Endothelial cell of hepatic sinusoid (primary cell): ENCODE measurements around the gene SEPHS2.

Source experiments
- in situ Hi-C: cut with HindIII; loops from 2 replicates; pipeline ENCODE4 v1.10.0; 2017; ENCODE audit warnings: low sequenced_read_pairs

Gene SEPHS2

GRCh38 chr16:30434852-30435251 lies 10.8 kb downstream of the SEPHS2 start:
- in situ Hi-C loops: no loop called here

GRCh38 chr16:30430428-30430970 lies 15.2 kb downstream of the SEPHS2 start:
- in situ Hi-C loops: no loop called here

GRCh38 chr16:30429678-30430427 lies 15.8 kb downstream of the SEPHS2 start, which contains the start of gene DCTPP1:
Gene DCTPP1, minus strand, starts transcription at chr16:30430030. Its CDS starts 50 bp downstream, at chr16:30429980.
- in situ Hi-C loops: loop anchor here (10.0 kb wide), 1 partner anchor 85 kb away; no protein-coding TSS in a partner anchor

- in situ Hi-C loops: loop anchor here (10.0 kb wide), 1 partner anchor 85 kb away; no protein-coding TSS in a partner anchor
Measured at GRCh38 chr16:30429418-30429677, 16.3 kb downstream of the SEPHS2 start.

- in situ Hi-C loops: loop anchor here (10.0 kb wide), 1 partner anchor 87 kb away; no protein-coding TSS in a partner anchor
Measured at GRCh38 chr16:30428055-30428454, 17.6 kb downstream of the SEPHS2 start.

- in situ Hi-C loops: loop anchor here (10.0 kb wide), 1 partner anchor 94 kb away; no protein-coding TSS in a partner anchor
Measured at GRCh38 chr16:30421010-30421409, 24.7 kb downstream of the SEPHS2 start.

- in situ Hi-C loops: no loop called here
Measured at GRCh38 chr16:30418350-30419181, 27.1 kb downstream of the SEPHS2 start.

- in situ Hi-C loops: no loop called here
Measured at GRCh38 chr16:30417529-30418349, 27.9 kb downstream of the SEPHS2 start.

- in situ Hi-C loops: no loop called here
Measured at GRCh38 chr16:30416624-30417528, 28.8 kb downstream of the SEPHS2 start.

- in situ Hi-C loops: no loop called here
Measured at GRCh38 chr16:30416047-30416603, 29.5 kb downstream of the SEPHS2 start.

- in situ Hi-C loops: no loop called here
Measured at GRCh38 chr16:30414159-30414558, 31.5 kb downstream of the SEPHS2 start.

GRCh38 chr16:30413112-30413806 lies 32.4 kb downstream of the SEPHS2 start:
- in situ Hi-C loops: no loop called here

- in situ Hi-C loops: no loop called here
Measured at GRCh38 chr16:30409125-30410060, 36.3 kb downstream of the SEPHS2 start.

- in situ Hi-C loops: no loop called here
Measured at GRCh38 chr16:30407804-30408534, 37.7 kb downstream of the SEPHS2 start.

GRCh38 chr16:30407102-30407803 lies 38.4 kb downstream of the SEPHS2 start, which contains the start of gene ZNF771:
Gene ZNF771, plus strand, starts transcription at chr16:30407606. Its CDS starts 448 bp downstream, at chr16:30408054.
- in situ Hi-C loops: no loop called here

GRCh38 chr16:30406795-30407101 lies 38.9 kb downstream of the SEPHS2 start:
- in situ Hi-C loops: no loop called here
